Measurements from ENCODE around the gene CRYBG2.

Gene CRYBG2

GRCh38 chr1:26274801-26275425 lies 79.0 kb downstream of the CRYBG2 start:
- Histone ChIP-seq H3K9me3 (ENCODE audit: low read length) (no peaks in the 10 kb centered on the region), H3K36me3 (ENCODE audit: insufficient read depth, low read length) (peaks cover 6% of the 10 kb centered on the region), H3K4me1 (ENCODE audit: insufficient read depth, low read length) (peaks cover 43% of the 10 kb centered on the region), H3K4me3 (ENCODE audit: low read depth in 1 of 2, low read length in 2 of 2) (no peak overlapping the region), H3K27me3 (ENCODE audit: control insufficient read depth in 1 of 2, insufficient read depth in 2 of 2, low read length in 2 of 2) (no peaks in the 10 kb centered on the region), H3K27ac (ENCODE audit: low read depth, low read length) (no peak overlapping the region), H3K9ac (ENCODE audit: low read length) (no peak overlapping the region)
